Breast epithelium (tissue), 4 donors: ENCODE results near the gene SH3BP4. TPM values are rescaled to one million over a fixed set of nuclear protein-coding genes. Genes with fewer than 3 reads are reported as not detected.

Experiments used
- DNase-seq, 2 donors: peaks; one replicate each; pipeline ENCODE4 v3.0.0-alpha.2; 2019; ENCODE audit warnings: low spot score in 2 of 2
- H3K27ac ChIP-seq, 2 donors: fragments of 200-600 bp; sonication (generic) in 1 of 2; one replicate each; pipeline ENCODE4 v1.5.1; 2016 to 2019; ENCODE audit warnings: mild to moderate bottlenecking in 1 of 2
- H3K27me3 ChIP-seq, 2 donors: fragments of 200-600 bp; sonication (generic) in 1 of 2; one replicate each; pipeline versions ENCODE4 v1.5.1 to v1.6.0; 2017 to 2019; ENCODE audit warnings: control low read depth in 1 of 2, mild to moderate bottlenecking in 1 of 2
- H3K36me3 ChIP-seq: fragments of 200-600 bp; one replicate; pipeline ENCODE4 v1.5.1; 2019
- H3K4me1 ChIP-seq, 2 donors: fragments of 200-600 bp; sonication (generic); one replicate each; pipeline ENCODE4 v1.5.1; 2016 to 2019; ENCODE audit warnings: control low read depth in 1 of 2
- H3K4me3 ChIP-seq, 3 donors: fragments of 200-600 bp; sonication (generic); 1 replicate in 2 of 3; 2 replicates in 1 of 3; pipeline ENCODE4 v1.5.1; 2016 to 2019; ENCODE audit warnings: mild to moderate bottlenecking in 3 of 3, moderate library complexity in 2 of 3
- H3K9me3 ChIP-seq, 2 donors: fragments of 200-600 bp; sonication (generic) in 1 of 2; one replicate each; pipeline ENCODE4 v1.5.1; 2016 to 2019; ENCODE audit warnings: control low read depth in 1 of 2
- POLR2A ChIP-seq: fragments of 450-650 bp; IDR thresholded peaks from one replicate; pipeline ENCODE4 v1.6.1; 2016; ENCODE audit warnings: antibody characterized with exemption, mild to moderate bottlenecking, moderate library complexity
- POLR2AphosphoS5 ChIP-seq, 3 donors: sonication (generic); formaldehyde crosslinking; IDR thresholded peaks; one replicate each; pipeline ENCODE4 v1.6.1; 2017; ENCODE audit warnings: antibody characterized with exemption in 3 of 3
- intact Hi-C: fragments of 100-400 bp; cut with DNase I; formaldehyde crosslinking; loops from one replicate; pipeline ENCODE4 v1.15.1; 2023; ENCODE audit warnings: low total_unique reads
- total RNA-seq, 3 donors: library from RNA; depleted of rRNA; stranded (reverse); fragments of >200 nt; gene quantifications; one replicate each; pipeline ENCODE4 v1.1.0, GENCODE V29; 2016
- TF ChIP-seq, protein P1 (sequence below), 3 donors: fragments of 450-650 bp; IDR thresholded peaks; one replicate each; pipeline ENCODE4 v1.5.1; 2016 to 2017; ENCODE audit warnings: antibody characterized with exemption in 3 of 3, mild to moderate bottlenecking in 3 of 3, moderate library complexity in 3 of 3

SH3BP4 gene
- total RNA-seq, 3 donors from 2014 or later: 28.5 to 73.6 (median 44.2) TPM

DNA sequence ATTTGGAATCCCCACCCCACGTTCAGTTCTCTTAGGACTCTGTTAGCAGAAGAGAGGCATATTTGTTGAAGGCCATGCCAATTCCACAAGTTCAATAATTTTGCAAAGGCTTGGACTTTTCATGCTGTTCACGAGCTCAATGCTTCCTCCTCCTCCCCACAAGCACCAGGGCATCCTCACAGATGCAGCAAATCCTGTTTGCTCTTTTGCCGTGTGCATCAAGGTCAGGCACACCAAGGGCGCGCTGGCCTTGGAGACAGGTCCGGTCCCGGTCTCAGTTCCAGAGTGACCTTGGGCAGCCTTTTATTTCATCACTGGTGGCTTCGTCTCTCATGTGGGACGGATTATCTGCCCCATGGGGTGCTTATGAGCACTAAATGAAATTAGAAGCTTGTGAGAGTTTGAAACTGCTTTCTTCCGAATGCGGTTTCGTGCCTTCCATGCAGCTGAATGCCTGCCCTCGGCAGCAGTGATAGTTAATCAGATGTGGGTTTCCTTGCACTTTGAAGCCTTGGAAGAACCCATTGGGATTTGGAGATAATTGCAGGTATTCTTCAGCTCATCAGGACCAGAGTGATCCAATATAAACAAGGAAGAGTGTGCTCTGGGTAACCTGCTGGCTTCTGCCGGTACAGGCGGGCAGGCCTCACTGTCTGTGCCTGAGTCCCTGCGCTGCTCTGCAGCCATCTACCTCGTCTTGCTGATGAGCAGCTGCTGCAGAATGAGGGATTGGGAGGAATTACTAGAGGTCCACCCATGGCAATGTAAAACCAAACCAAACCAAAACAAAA, 140.8 kb downstream of the SH3BP4 start:
- no peak overlapping the region for H3K27ac ChIP-seq
- DNase-seq: no peak
- no peaks in the 10 kb centered on the region for H3K9me3 ChIP-seq
- no peak overlapping the region for H3K4me3 ChIP-seq
- H3K36me3 ChIP-seq: no peaks in the 10 kb centered on the region
- TF ChIP-seq, protein P1, sequence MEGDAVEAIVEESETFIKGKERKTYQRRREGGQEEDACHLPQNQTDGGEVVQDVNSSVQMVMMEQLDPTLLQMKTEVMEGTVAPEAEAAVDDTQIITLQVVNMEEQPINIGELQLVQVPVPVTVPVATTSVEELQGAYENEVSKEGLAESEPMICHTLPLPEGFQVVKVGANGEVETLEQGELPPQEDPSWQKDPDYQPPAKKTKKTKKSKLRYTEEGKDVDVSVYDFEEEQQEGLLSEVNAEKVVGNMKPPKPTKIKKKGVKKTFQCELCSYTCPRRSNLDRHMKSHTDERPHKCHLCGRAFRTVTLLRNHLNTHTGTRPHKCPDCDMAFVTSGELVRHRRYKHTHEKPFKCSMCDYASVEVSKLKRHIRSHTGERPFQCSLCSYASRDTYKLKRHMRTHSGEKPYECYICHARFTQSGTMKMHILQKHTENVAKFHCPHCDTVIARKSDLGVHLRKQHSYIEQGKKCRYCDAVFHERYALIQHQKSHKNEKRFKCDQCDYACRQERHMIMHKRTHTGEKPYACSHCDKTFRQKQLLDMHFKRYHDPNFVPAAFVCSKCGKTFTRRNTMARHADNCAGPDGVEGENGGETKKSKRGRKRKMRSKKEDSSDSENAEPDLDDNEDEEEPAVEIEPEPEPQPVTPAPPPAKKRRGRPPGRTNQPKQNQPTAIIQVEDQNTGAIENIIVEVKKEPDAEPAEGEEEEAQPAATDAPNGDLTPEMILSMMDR (IDR thresholded peaks at IDR 0.05): no peak
- no peak for TF ChIP-seq POLR2A
- TF ChIP-seq POLR2AphosphoS5 (IDR thresholded peaks at IDR 0.05): no peak
- intact Hi-C loops: no loop called here
- no peaks in the 10 kb centered on the region for H3K27me3 ChIP-seq
- no peaks in the 10 kb centered on the region for H3K4me1 ChIP-seq

DNA sequence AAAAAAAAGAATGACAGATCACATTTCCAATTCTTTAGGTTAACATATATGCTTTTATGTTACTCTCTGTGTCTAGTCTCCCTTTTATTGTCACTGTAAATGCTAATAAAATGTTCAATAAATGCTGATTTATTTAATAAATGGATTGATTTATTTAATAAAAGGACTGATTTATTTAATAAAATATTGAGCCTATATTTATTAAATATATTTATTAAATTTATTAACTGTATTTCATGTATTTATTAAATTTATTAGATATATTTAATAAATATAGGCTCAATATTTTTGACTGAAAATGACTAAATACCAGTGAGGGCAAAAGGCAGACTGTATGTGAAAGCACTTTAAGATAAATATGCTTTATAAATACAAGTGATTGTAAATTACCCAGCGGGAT, 142.6 kb downstream of the SH3BP4 start:
- Histone ChIP-seq H3K4me1 (no peaks in the 10 kb centered on the region), H3K9me3 (no peaks in the 10 kb centered on the region), H3K27me3 (no peaks in the 10 kb centered on the region), H3K36me3 (no peaks in the 10 kb centered on the region), H3K4me3 (no peak overlapping the region), H3K27ac (no peak overlapping the region)
- no peak for DNase-seq
- intact Hi-C loops: no loop called here
- no peak for TF ChIP-seq POLR2AphosphoS5 (IDR thresholded peaks at IDR 0.05)
- no peak for TF ChIP-seq POLR2A
- TF ChIP-seq, protein P1 (IDR thresholded peaks at IDR 0.05): no peak

DNA sequence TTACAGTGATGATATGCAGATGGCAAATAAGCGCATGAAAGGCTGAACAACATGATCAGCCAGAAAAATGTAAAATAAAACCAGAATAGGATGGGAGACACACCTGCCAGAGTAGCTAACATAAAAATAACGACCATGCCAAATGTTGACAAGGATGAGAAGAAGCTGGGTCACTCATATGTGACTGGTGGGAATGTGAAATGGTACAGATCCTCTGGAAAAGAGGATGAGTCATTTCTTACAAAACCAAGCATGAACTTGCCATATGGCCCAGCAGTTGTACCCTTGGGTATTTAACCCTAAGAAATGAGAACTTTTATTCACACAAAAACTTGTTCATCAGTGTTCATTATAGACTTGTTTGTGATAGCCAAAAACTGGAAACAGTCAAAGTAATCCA, 143.8 kb downstream of the SH3BP4 start:
- Histone ChIP-seq H3K9me3 (no peaks in the 10 kb centered on the region), H3K4me3 (no peak overlapping the region), H3K27ac (no peak overlapping the region), H3K4me1 (no peaks in the 10 kb centered on the region), H3K27me3 (no peaks in the 10 kb centered on the region), H3K36me3 (no peaks in the 10 kb centered on the region)
- intact Hi-C loops: no loop called here
- DNase-seq: no peak
- TF ChIP-seq POLR2AphosphoS5 (IDR thresholded peaks at IDR 0.05) (no peak), POLR2A (no peak)
- TF ChIP-seq, protein P1 (IDR thresholded peaks at IDR 0.05): no peak

DNA sequence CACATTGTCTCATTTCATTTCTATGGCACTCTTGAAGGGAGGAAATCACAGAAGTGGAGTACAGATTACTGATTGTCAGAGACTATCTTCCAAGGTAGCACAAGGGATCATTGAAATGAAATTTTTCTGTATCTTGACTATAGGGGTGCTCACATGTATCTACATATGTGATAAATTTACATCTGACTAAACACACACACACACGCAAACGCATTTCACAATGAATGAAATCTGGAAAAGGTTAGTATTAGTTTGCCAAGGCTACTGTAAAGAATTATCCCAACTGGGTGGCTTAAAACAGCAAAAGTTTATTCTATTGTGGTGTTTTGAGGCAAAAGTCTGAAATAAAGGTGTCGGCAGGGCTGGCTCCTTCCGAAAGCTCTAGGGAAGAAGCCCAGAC, 144.6 kb downstream of the SH3BP4 start:
- H3K27ac ChIP-seq: no peak overlapping the region
- TF ChIP-seq POLR2A (no peak), POLR2AphosphoS5 (IDR thresholded peaks at IDR 0.05) (no peak)
- TF ChIP-seq, protein P1 (IDR thresholded peaks at IDR 0.05): no peak
- no peaks in the 10 kb centered on the region for H3K27me3 ChIP-seq
- no peak for DNase-seq
- no peaks in the 10 kb centered on the region for H3K9me3 ChIP-seq
- no peak overlapping the region for H3K4me3 ChIP-seq
- intact Hi-C loops: no loop called here
- H3K4me1 ChIP-seq: no peaks in the 10 kb centered on the region
- no peaks in the 10 kb centered on the region for H3K36me3 ChIP-seq

DNA sequence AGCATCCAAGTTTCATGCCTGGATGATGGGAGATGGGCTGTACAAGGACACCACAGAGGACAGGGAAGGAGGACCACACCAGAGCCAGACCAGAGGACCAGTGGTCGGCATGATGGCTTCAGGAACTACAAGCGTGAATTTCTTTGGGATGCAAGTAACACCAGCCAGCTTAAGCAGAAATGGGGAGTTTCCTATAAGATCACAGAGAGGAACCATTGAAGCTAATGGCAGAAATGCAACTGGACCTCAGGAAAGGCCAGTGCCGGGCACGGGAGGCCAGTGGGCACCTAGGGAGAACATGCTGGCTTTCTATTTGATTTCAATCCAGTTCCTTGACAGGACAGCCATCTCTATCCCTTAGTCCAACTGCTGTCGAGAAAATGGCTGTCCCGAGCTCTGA, 145.4 kb downstream of the SH3BP4 start:
- no peak for DNase-seq
- H3K36me3 ChIP-seq: no peaks in the 10 kb centered on the region
- H3K9me3 ChIP-seq: no peaks in the 10 kb centered on the region
- H3K27ac ChIP-seq: no peak overlapping the region
- intact Hi-C loops: no loop called here
- no peak overlapping the region for H3K4me3 ChIP-seq
- TF ChIP-seq POLR2AphosphoS5 (IDR thresholded peaks at IDR 0.05): no peak
- TF ChIP-seq, protein P1 (IDR thresholded peaks at IDR 0.05): no peak
- H3K27me3 ChIP-seq: no peaks in the 10 kb centered on the region
- H3K4me1 ChIP-seq: no peaks in the 10 kb centered on the region
